ENCODE results near the gene TGFA. TPM values are rescaled to one million over a fixed set of nuclear protein-coding genes. Genes with fewer than 3 reads are reported as not detected.

Gene TGFA
- total RNA-seq, 1 experiment from 2014 or later: 22.5 TPM

DNA sequence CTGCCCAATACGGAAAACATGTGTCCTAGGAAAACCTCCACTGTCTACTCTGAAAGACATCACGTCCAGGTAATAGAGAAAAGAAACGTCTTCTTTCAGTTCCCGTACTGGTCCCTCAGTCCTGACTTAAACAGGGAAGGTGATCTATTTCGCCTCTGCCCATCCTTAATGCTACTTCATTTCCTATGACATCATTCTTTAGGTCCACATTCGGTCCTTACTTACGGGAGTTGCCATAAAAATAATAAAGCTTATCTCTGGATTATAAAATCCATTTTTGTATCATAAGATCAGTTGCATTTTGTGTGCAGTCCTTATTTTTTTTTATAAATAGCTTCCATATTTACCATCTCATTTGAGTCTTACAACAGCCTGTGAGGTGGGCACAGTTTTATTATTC is 3.7 kb downstream of the TGFA start:
- POLR2A ChIA-PET: interaction anchor here (0.6 to 6.4 kb wide), 4 partner anchors 8 to 35 kb away, joined by 3 to 62 read pairs (median 24); no protein-coding TSS in a partner anchor
- intact Hi-C loops (cut with micrococcal nuclease): loop anchor here (5.0 kb wide), 1 partner anchor 63 kb away; no protein-coding TSS in a partner anchor
- no peak for DNase-seq (ENCODE audit: unreplicated experiment)
- no peak overlapping the region for H3K4me3 Mint-ChIP-seq (ENCODE audit: unreplicated experiment)
- H3K27me3 Mint-ChIP-seq (ENCODE audit: insufficient read depth, unreplicated experiment): no peaks in the 10 kb centered on the region
- CTCF ChIA-PET: interaction anchor here (0.6 to 11.6 kb wide), 4 partner anchors 67 to 230 kb away, joined by 4 to 90 read pairs (median 9); no protein-coding TSS in a partner anchor
- TF ChIP-seq, protein P1, sequence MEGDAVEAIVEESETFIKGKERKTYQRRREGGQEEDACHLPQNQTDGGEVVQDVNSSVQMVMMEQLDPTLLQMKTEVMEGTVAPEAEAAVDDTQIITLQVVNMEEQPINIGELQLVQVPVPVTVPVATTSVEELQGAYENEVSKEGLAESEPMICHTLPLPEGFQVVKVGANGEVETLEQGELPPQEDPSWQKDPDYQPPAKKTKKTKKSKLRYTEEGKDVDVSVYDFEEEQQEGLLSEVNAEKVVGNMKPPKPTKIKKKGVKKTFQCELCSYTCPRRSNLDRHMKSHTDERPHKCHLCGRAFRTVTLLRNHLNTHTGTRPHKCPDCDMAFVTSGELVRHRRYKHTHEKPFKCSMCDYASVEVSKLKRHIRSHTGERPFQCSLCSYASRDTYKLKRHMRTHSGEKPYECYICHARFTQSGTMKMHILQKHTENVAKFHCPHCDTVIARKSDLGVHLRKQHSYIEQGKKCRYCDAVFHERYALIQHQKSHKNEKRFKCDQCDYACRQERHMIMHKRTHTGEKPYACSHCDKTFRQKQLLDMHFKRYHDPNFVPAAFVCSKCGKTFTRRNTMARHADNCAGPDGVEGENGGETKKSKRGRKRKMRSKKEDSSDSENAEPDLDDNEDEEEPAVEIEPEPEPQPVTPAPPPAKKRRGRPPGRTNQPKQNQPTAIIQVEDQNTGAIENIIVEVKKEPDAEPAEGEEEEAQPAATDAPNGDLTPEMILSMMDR (IDR thresholded peaks at IDR 0.05; ENCODE audit: unreplicated experiment): no peak
- no peaks in the 10 kb centered on the region for H3K36me3 Mint-ChIP-seq (ENCODE audit: insufficient read depth, unreplicated experiment)
- H3K4me1 Mint-ChIP-seq (ENCODE audit: insufficient read depth, unreplicated experiment): peaks cover 19% of the 10 kb centered on the region
- BruUV-seq (replicated peaks): no TSS peak
- H3K9me3 Mint-ChIP-seq (ENCODE audit: unreplicated experiment): no peaks in the 10 kb centered on the region
- H3K27ac Mint-ChIP-seq (ENCODE audit: low read depth, unreplicated experiment): no peak overlapping the region

DNA sequence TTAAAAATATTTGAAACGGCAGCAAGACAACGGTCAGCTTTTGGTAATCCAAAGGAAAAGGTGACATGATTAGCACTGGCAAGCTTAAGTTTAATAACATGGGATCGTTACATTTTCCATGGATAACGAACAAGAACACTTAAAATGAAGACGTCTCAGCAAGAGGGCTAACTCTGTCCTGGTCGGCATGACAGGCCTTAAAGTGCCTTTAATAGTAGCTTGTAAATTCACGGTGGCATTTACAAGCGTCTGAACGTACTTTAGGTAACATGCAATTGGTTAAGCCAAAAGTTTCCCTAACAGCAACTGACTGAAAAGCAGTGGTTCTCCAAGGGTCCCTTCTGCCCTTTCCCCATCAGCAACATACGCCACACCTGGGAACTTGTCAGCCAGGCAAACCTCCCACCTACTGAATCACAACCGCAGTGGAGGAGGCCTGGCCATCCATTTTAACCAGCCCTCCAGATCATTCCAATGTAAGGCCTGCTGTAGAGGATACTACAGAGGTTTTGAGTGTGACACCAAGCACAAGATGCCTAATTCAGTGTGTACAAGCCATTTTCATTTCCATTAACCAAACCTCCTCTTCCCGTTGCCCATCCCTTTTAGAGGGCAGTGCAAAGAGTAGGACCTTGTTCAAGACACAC is 4.4 kb downstream of the TGFA start:
- intact Hi-C loops (cut with micrococcal nuclease): no loop called here
- no peak for DNase-seq (ENCODE audit: unreplicated experiment)
- ChIA-PET CTCF (interaction anchor here (0.8 to 2.6 kb wide), 2 partner anchors 12 to 208 kb away, joined by 3 to 14 read pairs; no protein-coding TSS in a partner anchor), POLR2A (interaction anchor here (1.4 to 6.4 kb wide), 2 partner anchors 20 to 23 kb away, joined by 4 to 62 read pairs; no protein-coding TSS in a partner anchor)
- H3K27me3 Mint-ChIP-seq (ENCODE audit: insufficient read depth, unreplicated experiment): no peaks in the 10 kb centered on the region
- no peak overlapping the region for H3K4me3 Mint-ChIP-seq (ENCODE audit: unreplicated experiment)
- H3K27ac Mint-ChIP-seq (ENCODE audit: low read depth, unreplicated experiment): no peak overlapping the region
- TF ChIP-seq, protein P1 (IDR thresholded peaks at IDR 0.05; ENCODE audit: unreplicated experiment): no peak
- no peaks in the 10 kb centered on the region for H3K9me3 Mint-ChIP-seq (ENCODE audit: unreplicated experiment)
- H3K4me1 Mint-ChIP-seq (ENCODE audit: insufficient read depth, unreplicated experiment): peaks cover 21% of the 10 kb centered on the region
- no TSS peak for BruUV-seq (replicated peaks)
- no peaks in the 10 kb centered on the region for H3K36me3 Mint-ChIP-seq (ENCODE audit: insufficient read depth, unreplicated experiment)

DNA sequence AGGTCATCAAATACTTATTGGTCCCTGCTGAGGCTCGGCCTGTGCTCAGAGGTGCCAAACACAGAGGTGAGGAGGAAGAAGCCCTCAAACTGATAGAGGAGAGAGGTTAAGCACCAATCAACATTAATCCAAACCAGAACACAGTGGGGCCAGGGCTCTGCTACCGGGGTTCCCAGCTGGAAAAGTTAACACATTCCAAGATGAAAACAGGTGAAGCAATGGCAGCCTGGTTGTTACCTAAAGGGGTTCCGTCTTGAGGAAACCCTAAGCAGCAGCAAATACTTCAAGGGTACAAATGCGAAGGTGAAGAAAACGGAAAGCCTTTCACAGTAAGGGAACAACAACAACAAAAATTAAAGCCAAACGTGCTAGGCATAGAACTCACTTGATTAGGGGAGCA is 5.4 kb downstream of the TGFA start:
- no TSS peak for BruUV-seq (replicated peaks)
- Mint-ChIP-seq H3K4me1 (ENCODE audit: insufficient read depth, unreplicated experiment) (peaks cover 21% of the 10 kb centered on the region), H3K36me3 (ENCODE audit: insufficient read depth, unreplicated experiment) (no peaks in the 10 kb centered on the region), H3K9me3 (ENCODE audit: unreplicated experiment) (no peaks in the 10 kb centered on the region), H3K27ac (ENCODE audit: low read depth, unreplicated experiment) (no peak overlapping the region), H3K4me3 (ENCODE audit: unreplicated experiment) (no peak overlapping the region), H3K27me3 (ENCODE audit: insufficient read depth, unreplicated experiment) (no peaks in the 10 kb centered on the region)
- CTCF ChIA-PET: interaction anchor here (0.6 to 2.6 kb wide), 2 partner anchors 207 to 276 kb away, joined by 3 to 14 read pairs; no protein-coding TSS in a partner anchor
- POLR2A ChIA-PET: interaction anchor here (1.4 to 6.4 kb wide), 2 partner anchors 21 to 22 kb away, joined by 4 to 62 read pairs; no protein-coding TSS in a partner anchor
- intact Hi-C loops (cut with micrococcal nuclease): no loop called here
- TF ChIP-seq, protein P1 (IDR thresholded peaks at IDR 0.05; ENCODE audit: unreplicated experiment): no peak
- no peak for DNase-seq (ENCODE audit: unreplicated experiment)

DNA sequence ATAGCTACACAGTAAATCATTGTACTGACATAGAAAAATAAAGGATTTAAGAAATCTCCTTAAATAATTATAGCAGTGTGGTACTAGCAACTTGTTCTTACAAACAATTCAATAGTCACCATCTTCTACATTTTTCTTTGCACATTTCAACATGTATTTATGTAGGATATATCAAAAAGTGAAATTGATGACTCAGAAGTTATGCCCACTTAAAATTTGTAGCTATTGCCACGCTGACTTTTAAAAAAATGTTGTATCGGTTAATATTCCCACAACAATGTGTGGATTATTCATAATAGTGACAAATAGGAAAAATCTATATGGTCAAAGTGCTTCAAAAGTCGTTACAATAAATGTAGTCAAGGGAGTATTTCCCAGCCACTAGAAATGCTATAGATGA is 6.7 kb downstream of the TGFA start:
- TF ChIP-seq, protein P1 (IDR thresholded peaks at IDR 0.05; ENCODE audit: unreplicated experiment): no peak
- Mint-ChIP-seq H3K4me3 (ENCODE audit: unreplicated experiment) (no peak overlapping the region), H3K9me3 (ENCODE audit: unreplicated experiment) (no peaks in the 10 kb centered on the region), H3K27ac (ENCODE audit: low read depth, unreplicated experiment) (no peak overlapping the region), H3K4me1 (ENCODE audit: insufficient read depth, unreplicated experiment) (peaks cover 21% of the 10 kb centered on the region), H3K27me3 (ENCODE audit: insufficient read depth, unreplicated experiment) (no peaks in the 10 kb centered on the region), H3K36me3 (ENCODE audit: insufficient read depth, unreplicated experiment) (no peaks in the 10 kb centered on the region)
- no peak for DNase-seq (ENCODE audit: unreplicated experiment)
- BruUV-seq (replicated peaks): no TSS peak
- ChIA-PET POLR2A (interaction anchor here (0.6 to 1.0 kb wide), 5 partner anchors 9 to 329 kb away, joined by 3 to 4 read pairs (median 3); no protein-coding TSS in a partner anchor), CTCF (interaction anchor here (0.6 to 1.4 kb wide), 6 partner anchors 19 to 377 kb away, joined by 3 to 6 read pairs (median 4); no protein-coding TSS in a partner anchor)
- intact Hi-C loops (cut with micrococcal nuclease): no loop called here

Measured in MCF 10A (cell line).